HG03103 (cell line): ENCODE data around the gene HECW1.
"Not testable (repeated sequence)": the region's sequence is repeated elsewhere in the genome, so short reads cannot be mapped to it uniquely, and the experiment has no call there.

Experiments
- ATAC-seq: cut with Tn5 transposase; IDR thresholded peaks from one replicate; pipeline ENCODE4 v1.9.1; 2021; ENCODE audit warnings: low read depth; ENCODE audit not compliant: unreplicated experiment

The HECW1 gene

GRCh38 chr7:43345696-43346095, 233.2 kb downstream of the HECW1 start:
- not testable (repeated sequence) for ATAC-seq

DNA sequence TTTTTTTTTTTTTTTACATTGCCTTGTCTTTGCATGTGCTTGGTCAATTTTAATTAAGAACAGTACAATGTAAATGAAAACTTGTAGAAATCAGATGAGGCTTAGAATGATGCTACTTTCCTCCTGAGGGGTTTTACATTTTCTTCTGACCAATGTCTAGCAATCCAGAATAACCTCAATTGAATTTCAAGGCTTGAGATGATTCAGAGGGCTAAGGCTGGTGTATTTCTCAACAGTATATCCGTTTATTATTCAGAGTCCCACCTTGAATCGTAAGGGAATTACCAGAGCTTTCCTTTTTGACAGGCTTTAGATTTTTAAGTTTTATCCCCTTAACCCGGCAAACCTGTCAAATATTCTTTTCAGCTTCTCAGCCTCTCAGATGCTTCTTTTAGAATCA, 239.2 kb downstream of the HECW1 start:
- no peak for ATAC-seq

DNA sequence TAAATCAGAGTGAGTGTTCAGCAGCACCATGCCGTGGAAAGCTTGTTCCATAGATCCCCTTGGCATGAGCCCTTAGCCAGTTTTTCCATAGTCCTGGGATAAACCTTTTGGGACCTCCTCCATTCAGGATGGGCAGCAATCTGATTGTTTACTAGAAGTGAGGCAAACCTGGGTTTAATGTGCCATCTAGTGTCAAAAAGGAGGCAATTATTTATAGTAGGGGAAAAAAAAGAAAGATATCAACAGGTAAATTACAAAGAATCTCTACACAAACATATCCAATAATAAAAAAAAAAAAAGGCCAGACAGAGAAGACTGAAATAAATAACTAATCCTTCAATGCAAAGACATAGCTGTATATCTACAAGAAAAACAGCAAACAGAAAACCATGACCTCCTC, 241.5 kb downstream of the HECW1 start:
- ATAC-seq, result no peak

DNA sequence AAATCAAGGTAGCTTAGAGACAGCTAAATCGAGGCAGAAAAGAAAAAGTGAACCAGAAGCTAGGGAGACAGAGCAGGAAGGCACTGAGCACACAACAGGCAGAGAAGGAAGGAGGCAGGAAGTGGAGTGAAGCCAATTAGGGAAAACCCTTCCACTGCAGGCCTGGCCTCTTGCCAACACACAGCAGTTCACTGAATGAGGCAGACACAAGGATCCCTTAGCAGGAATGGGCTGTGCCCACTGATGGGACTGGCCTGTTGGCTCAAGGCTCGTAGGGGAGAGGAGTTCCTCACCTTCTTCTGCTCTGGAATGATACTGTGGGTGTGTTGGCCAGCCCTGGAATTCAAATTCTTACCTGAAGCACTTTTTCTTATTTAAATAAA, 250.2 kb downstream of the HECW1 start:
- no peak for ATAC-seq

DNA sequence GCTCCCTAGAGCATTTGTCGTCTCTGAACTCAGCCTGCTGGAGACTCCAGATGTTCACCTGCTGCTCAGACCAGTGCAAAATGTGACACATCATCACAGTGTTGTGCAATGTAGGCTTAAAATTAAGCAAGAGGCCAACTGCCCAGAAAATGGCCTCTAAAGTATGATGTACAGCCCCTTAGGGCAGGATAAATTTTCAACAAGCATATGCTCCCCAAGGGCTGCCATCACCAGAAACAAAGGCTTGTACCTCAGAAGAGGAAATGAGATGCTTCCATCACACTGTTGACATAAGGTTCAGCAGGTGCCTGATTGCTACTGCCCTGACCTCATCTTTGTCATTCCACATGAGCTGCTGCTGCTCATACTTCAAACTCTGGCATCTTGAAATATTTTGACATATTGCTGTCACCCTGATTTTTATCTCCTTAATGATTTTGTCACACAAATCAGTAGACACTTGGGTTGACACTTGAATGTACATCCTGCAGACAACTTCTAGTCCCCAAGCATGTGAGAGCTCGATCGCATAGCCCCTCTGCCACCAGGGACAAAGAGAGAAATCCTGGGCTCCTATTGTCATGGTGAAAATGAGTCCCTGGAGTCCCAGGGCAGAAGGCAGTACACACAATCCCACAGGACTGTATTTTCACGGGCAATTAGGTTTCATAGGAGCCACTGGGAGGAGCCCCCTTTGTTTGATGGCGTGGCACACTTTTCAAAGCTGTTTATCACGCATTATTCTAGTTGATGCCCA, 250.8 kb downstream of the HECW1 start:
- no peak for ATAC-seq

DNA sequence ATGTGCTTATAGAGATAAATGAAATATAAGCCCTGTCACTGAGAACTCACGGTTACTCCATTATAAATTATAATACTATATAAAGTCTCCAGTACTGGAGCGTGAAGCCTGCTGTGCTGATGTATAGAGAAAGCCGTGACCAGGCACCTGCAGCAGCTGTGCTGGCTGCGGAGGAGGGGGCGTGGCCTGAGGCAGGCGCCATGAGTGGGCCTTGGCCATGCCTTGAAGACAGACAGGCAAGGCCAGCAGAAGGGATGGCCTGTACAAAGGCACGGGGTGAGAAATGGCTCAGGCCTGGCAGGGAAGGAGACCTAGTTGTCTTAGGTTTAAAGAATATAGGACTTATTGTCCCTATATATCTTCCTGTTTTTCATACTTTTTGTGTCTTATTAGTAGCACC, 251.9 kb downstream of the HECW1 start:
- no peak for ATAC-seq

DNA sequence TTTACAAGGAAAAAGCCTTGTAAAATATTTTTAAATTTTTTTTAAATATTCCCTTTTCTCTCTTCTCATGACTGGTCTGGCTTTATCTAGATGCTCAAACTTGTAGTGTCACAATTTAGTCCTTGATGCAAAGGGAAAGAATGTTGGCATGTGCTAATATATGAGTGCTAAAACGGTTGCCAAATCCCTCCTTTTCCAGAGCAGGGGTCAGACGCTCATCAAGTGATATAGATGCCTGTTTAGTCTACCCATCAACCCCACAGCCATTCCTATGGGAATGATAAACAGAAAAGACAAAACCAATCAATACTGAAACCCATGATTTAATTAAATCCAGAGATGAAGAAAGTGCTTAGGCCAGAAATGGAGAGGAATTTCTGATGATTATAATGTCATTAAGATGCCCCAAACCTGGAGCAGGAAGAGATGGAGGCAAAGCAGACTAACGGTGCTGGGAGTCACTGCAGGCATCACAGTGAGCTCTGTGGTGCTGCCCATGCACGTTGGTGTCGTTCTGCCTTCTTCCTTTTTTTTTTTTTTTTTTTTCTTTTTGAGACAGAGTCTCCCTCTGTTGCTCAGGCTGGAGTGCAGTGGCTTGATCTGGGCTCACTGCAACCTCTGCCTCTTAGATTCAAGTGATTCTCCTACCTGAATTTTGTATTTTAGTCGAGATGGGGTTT, 260.4 kb downstream of the HECW1 start:
- no peak for ATAC-seq

DNA sequence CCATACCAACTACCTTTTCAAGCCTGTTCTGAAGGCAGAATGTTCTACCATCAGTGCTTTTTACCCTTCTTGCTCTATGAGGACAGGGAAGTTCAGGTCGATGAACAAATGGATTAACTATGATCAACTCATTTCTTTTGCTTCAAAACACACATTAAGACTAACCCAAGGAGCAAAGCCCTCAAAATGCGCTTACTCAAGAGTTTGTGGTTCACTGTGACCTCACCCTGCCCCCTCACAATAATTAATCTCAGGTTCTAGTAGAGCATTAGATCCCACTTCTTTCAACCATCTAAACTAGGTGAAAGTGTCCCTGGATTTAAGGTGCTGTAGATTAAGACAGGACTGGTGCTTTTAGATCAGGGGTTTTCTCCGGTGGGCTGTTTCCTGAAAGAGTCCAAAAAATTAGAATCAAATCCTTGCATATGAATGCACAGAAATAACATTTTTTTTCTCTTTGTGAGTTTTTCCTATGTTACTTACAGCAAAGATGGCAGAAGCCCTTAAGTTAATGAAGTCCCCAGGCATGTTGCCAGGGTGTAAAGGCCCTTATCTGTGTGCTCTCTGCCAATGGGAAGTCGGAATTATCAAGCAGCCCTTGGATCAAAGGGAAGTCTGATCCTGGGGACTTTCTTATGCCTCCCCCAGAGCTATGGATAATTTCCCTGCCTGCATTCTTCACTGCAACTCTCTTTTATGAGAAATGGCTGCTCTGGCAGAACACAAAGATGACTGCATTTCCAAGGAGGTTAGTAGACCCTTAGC, 264.9 kb downstream of the HECW1 start:
- no peak for ATAC-seq

DNA sequence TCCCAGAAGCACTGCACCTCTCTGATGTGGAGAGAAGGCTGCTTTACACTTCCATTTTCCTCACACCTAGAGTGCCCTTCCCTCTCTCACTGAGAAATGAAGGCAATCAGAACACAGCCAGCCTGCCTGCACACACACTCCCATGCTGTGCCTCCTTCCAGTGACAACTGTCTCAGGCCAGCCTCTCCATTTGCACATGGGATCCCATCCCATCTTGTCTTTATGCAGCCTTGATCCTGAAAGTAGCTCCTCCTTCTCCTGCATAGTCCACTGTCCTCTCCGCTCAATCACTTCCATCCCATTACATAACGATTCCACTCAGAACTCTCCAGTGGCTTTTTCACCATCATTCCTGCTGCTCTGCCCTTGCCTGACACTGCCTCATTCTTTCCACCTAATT, 266.8 kb downstream of the HECW1 start:
- no peak for ATAC-seq

DNA sequence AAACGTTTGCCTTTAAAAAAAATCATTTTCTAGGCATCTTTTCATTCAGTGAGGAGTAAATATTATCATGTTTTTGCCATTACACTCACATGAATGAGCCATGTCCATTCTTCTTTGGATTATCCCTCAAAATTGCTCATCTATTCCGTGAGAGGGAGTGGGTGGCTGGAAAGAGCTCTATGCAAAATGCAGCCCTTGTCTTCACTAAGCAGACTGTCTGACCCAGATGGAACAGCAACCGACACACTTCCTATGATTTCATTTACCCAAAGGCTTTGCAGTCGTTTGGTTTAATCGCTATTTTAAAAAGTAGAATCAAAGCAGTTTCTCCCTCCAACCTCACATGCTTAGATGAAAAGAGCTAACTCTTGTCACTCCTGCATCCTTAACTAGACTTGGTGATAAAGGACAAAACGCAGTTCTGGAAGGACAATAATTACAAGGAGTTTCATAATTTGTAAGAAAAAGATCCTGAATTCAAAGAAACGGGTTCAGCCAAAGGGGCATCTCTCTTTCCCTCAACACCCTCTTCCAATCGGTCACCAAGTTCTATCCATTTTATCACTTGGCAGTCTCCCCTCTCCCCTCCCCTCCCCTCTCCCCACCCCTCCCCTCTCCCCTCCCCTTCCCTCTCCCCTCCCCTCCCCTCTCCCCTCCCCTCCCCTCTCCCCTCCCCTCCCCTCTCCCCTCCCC, 272.3 kb downstream of the HECW1 start:
- ATAC-seq, result no peak

- ATAC-seq, result no peak
Observed at GRCh38 chr7:43385309-43385680, 272.8 kb downstream of the HECW1 start.

DNA sequence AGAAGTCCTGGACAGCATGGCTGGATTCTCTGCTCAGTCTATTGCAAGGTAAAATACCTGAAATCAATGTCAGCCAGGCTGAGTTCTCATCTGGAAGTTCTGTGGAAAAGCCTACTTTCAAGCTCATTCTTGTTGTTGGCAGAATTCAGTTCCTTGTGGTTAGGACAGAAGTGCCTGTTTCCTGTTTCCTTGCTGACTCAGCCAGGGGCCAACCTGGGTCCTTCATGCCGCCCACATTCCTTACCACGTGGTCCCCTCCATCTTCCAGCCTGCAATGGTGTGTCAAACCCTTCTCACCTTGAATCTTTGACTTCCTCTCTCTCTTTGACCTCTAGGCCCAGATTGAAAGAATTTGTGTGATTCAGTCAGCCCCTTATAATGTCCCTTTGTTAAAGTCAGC, 273.4 kb downstream of the HECW1 start:
- ATAC-seq, result no peak

DNA sequence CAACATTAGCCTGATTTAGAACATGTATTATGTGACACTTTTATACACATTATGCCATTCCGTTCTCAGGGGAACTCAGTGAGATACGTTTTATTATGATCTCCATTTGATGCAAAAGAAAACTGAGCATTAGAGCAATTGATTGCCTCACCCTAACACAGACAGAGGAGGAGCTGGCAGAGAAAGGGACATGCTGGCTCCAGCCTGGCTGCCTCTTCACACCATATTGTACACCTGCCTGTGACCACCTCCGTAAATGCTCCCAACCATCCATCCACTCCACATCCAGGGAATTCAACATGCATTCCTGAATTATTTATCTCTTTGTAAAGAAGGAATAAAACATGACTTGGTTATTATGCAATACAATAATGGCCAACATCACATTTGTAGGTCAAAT, 275.5 kb downstream of the HECW1 start:
- no peak for ATAC-seq

DNA sequence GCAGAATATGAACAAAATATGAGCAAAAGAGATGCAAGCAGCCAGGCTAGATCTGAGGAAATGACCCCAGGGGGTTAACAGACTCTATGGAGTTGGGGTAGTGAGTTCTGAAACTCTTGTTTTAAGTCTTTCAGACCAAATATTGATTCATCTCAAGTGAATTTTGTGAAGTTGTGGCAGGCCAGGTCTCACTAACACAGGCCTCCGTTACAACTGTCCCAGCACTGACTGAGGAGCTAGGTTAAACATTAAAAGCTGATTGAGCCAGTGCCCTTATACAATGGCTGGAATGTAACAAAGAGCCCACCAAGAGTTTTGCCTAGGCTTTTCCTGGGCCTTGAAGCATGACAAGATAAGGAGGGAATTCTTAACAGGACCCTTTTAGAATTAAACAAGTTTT, 278.1 kb downstream of the HECW1 start:
- ATAC-seq, result no peak

DNA sequence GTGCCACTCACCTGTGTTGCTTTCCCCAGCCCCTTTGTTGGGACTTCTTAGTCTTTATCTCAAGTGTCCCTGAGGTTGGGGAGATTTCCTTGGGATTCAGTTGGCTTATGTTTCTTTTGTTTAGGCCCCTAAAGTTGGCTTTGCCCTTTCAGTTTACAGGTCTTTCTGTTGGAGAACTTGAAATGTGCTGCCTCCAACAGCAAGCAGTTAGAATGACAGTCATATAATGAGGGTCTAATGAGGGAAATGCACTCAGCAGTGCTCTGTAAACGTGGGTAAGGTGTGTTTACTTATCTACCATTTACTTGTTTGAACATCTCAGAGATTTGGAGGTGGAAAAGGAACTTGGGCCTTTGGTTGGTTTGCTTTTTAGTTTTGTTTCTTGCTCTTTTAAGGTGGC, 279.1 kb downstream of the HECW1 start:
- no peak for ATAC-seq

GRCh38 chr7:43392638-43393330, 280.3 kb downstream of the HECW1 start:
- no peak for ATAC-seq

- ATAC-seq, result no peak
Observed at GRCh38 chr7:43394441-43395130, 282.1 kb downstream of the HECW1 start.

GRCh38 chr7:43395351-43395750, 282.9 kb downstream of the HECW1 start:
- ATAC-seq, result no peak

GRCh38 chr7:43396187-43396740, 283.8 kb downstream of the HECW1 start:
- ATAC-seq, result no peak

DNA sequence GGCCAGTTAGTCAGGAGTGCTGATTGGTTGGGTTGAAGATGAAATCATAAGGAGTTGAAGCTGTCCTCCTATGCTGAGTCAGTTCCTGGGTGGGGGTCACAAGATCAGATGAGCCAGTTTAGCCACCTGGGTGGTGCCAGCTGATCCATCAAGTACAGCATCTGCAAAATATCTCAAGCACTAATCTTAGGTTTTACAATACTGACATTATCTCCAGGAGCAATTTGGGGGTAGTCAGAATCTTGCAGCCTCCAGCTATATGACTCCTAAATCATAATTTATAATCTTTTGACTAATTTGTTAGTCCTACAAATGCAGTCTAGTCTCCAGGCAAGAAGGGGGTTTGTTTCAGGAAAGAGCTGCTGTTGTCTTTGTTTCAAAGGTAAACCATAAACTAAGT, 286.4 kb downstream of the HECW1 start:
- no peak for ATAC-seq
